Muscle layer of colon (tissue), 2 donors: ENCODE data around the gene HHAT.

Experiments
- H3K27ac ChIP-seq: one replicate; pipeline ENCODE4 v1.7.0; 2013; ENCODE audit warnings: low read depth, mild to moderate bottlenecking, low read length, moderate library complexity
- H3K27me3 ChIP-seq, 2 donors: one replicate each; pipeline ENCODE4 v1.7.0; 2013; ENCODE audit warnings: low read length in 2 of 2, mild to moderate bottlenecking in 2 of 2; ENCODE audit not compliant: insufficient read depth in 2 of 2, control insufficient read depth in 1 of 2
- H3K36me3 ChIP-seq: one replicate; pipeline ENCODE4 v1.7.0; 2013; ENCODE audit warnings: mild to moderate bottlenecking, low read length; ENCODE audit not compliant: insufficient read depth
- H3K4me1 ChIP-seq: one replicate; pipeline ENCODE4 v1.7.0; 2013; ENCODE audit warnings: mild to moderate bottlenecking, low read length; ENCODE audit not compliant: insufficient read depth
- H3K4me3 ChIP-seq, 2 donors: one replicate each; pipeline ENCODE4 v1.7.0; 2013; ENCODE audit warnings: low read length in 2 of 2, low read depth in 1 of 2, mild to moderate bottlenecking in 1 of 2, moderate library complexity in 1 of 2
- H3K9ac ChIP-seq: one replicate; pipeline ENCODE4 v1.7.0; 2013; ENCODE audit warnings: low read length
- H3K9me3 ChIP-seq: one replicate; pipeline ENCODE4 v1.7.0; 2013; ENCODE audit warnings: mild to moderate bottlenecking, low read length
- donor health status: abdominal sarcoma.
- donor health status: Adenocarcinoma of cecum.

HHAT gene

GRCh38 chr1:210594605-210595004, 265.9 kb downstream of the HHAT start:
- Histone ChIP-seq H3K9me3 (no peaks in the 10 kb centered on the region), H3K27me3 (no peaks in the 10 kb centered on the region), H3K4me1 (peaks cover 12% of the 10 kb centered on the region), H3K4me3 (no peak overlapping the region), H3K36me3 (no peaks in the 10 kb centered on the region), H3K27ac (no peak overlapping the region), H3K9ac (no peak overlapping the region)

- H3K9me3 ChIP-seq: no peaks in the 10 kb centered on the region
- H3K9ac ChIP-seq: no peak overlapping the region
- no peak overlapping the region for H3K27ac ChIP-seq
- H3K36me3 ChIP-seq: no peaks in the 10 kb centered on the region
- peaks cover 12% of the 10 kb centered on the region for H3K4me1 ChIP-seq
- H3K4me3 ChIP-seq: no peak overlapping the region
- no peaks in the 10 kb centered on the region for H3K27me3 ChIP-seq
These were observed 267.9 kb downstream of the HHAT start for GRCh38 chr1:210596641-210597040.

- Histone ChIP-seq H3K27me3 (no peaks in the 10 kb centered on the region), H3K4me1 (peaks cover 12% of the 10 kb centered on the region), H3K36me3 (no peaks in the 10 kb centered on the region), H3K9me3 (no peaks in the 10 kb centered on the region), H3K4me3 (no peak overlapping the region), H3K27ac (no peak overlapping the region), H3K9ac (no peak overlapping the region)
These were observed 268.9 kb downstream of the HHAT start for GRCh38 chr1:210597555-210598134.

- H3K4me1 ChIP-seq: peaks cover 12% of the 10 kb centered on the region
- no peaks in the 10 kb centered on the region for H3K36me3 ChIP-seq
- no peak overlapping the region for H3K9ac ChIP-seq
- H3K4me3 ChIP-seq: no peak overlapping the region
- no peaks in the 10 kb centered on the region for H3K9me3 ChIP-seq
- no peak overlapping the region for H3K27ac ChIP-seq
- H3K27me3 ChIP-seq: no peaks in the 10 kb centered on the region
These were observed 269.5 kb downstream of the HHAT start for GRCh38 chr1:210598135-210598652.

GRCh38 chr1:210600421-210601159, 271.9 kb downstream of the HHAT start:
- Histone ChIP-seq H3K27me3 (no peaks in the 10 kb centered on the region), H3K9ac (no peak overlapping the region), H3K9me3 (no peaks in the 10 kb centered on the region), H3K4me3 (no peak overlapping the region), H3K27ac (no peak overlapping the region), H3K36me3 (no peaks in the 10 kb centered on the region), H3K4me1 (peaks cover 12% of the 10 kb centered on the region)

GRCh38 chr1:210603123-210603522, 274.4 kb downstream of the HHAT start:
- Histone ChIP-seq H3K27me3 (no peaks in the 10 kb centered on the region), H3K4me3 (no peak overlapping the region), H3K36me3 (no peaks in the 10 kb centered on the region), H3K4me1 (peaks cover 5% of the 10 kb centered on the region), H3K9ac (no peak overlapping the region), H3K27ac (no peak overlapping the region), H3K9me3 (no peaks in the 10 kb centered on the region)

- no peak overlapping the region for H3K9ac ChIP-seq
- H3K9me3 ChIP-seq: no peaks in the 10 kb centered on the region
- no peaks in the 10 kb centered on the region for H3K27me3 ChIP-seq
- no peak overlapping the region for H3K4me3 ChIP-seq
- no peaks in the 10 kb centered on the region for H3K36me3 ChIP-seq
- H3K27ac ChIP-seq: no peak overlapping the region
- H3K4me1 ChIP-seq: no peaks in the 10 kb centered on the region
These were observed 276.4 kb downstream of the HHAT start for GRCh38 chr1:210605099-210605498.

- Histone ChIP-seq H3K9ac (no peak overlapping the region), H3K27ac (no peak overlapping the region), H3K27me3 (no peaks in the 10 kb centered on the region), H3K4me1 (no peaks in the 10 kb centered on the region), H3K36me3 (no peaks in the 10 kb centered on the region), H3K9me3 (no peaks in the 10 kb centered on the region), H3K4me3 (no peak overlapping the region)
These were observed 278.7 kb downstream of the HHAT start for GRCh38 chr1:210607361-210607760.

- Histone ChIP-seq H3K9ac (no peak overlapping the region), H3K27me3 (no peaks in the 10 kb centered on the region), H3K4me3 (no peak overlapping the region), H3K4me1 (no peaks in the 10 kb centered on the region), H3K9me3 (no peaks in the 10 kb centered on the region), H3K36me3 (no peaks in the 10 kb centered on the region), H3K27ac (no peak overlapping the region)
These were observed 280.1 kb downstream of the HHAT start for GRCh38 chr1:210608767-210609166.

GRCh38 chr1:210616356-210616755, 287.7 kb downstream of the HHAT start:
- Histone ChIP-seq H3K9me3 (no peaks in the 10 kb centered on the region), H3K4me3 (no peak overlapping the region), H3K27me3 (no peaks in the 10 kb centered on the region), H3K27ac (no peak overlapping the region), H3K9ac (no peak overlapping the region), H3K4me1 (no peaks in the 10 kb centered on the region), H3K36me3 (no peaks in the 10 kb centered on the region)

- H3K36me3 ChIP-seq: no peaks in the 10 kb centered on the region
- no peak overlapping the region for H3K27ac ChIP-seq
- H3K9me3 ChIP-seq: no peaks in the 10 kb centered on the region
- H3K4me1 ChIP-seq: no peaks in the 10 kb centered on the region
- no peak overlapping the region for H3K4me3 ChIP-seq
- no peak overlapping the region for H3K9ac ChIP-seq
- H3K27me3 ChIP-seq: no peaks in the 10 kb centered on the region
These were observed 288.6 kb downstream of the HHAT start for GRCh38 chr1:210617293-210617692.

GRCh38 chr1:210618369-210618768, 289.7 kb downstream of the HHAT start:
- H3K27me3 ChIP-seq: no peaks in the 10 kb centered on the region
- no peaks in the 10 kb centered on the region for H3K4me1 ChIP-seq
- H3K9ac ChIP-seq: no peak overlapping the region
- H3K4me3 ChIP-seq: no peak overlapping the region
- H3K9me3 ChIP-seq: no peaks in the 10 kb centered on the region
- H3K36me3 ChIP-seq: no peaks in the 10 kb centered on the region
- H3K27ac ChIP-seq: no peak overlapping the region
